H54 (cell line): ENCODE results near the gene SDSL.

Source experiments
- DNase-seq: peaks from one replicate; pipeline ENCODE4 v3.0.0; 2011; ENCODE audit warnings: low spot score, mixed read lengths; ENCODE audit not compliant: insufficient read length
- FAIRE-seq: peaks from 3 replicates; lab custom pipeline; 2011; peaks lifted over from hg19 to GRCh38; lab: Jason Lieb, UNC
- POLR2A ChIP-seq: IDR thresholded peaks from 2 replicates; pipeline ENCODE4 v1.6.1; 2011; ENCODE audit warnings: low read depth, mild to moderate bottlenecking, low read length

SDSL gene

DNA sequence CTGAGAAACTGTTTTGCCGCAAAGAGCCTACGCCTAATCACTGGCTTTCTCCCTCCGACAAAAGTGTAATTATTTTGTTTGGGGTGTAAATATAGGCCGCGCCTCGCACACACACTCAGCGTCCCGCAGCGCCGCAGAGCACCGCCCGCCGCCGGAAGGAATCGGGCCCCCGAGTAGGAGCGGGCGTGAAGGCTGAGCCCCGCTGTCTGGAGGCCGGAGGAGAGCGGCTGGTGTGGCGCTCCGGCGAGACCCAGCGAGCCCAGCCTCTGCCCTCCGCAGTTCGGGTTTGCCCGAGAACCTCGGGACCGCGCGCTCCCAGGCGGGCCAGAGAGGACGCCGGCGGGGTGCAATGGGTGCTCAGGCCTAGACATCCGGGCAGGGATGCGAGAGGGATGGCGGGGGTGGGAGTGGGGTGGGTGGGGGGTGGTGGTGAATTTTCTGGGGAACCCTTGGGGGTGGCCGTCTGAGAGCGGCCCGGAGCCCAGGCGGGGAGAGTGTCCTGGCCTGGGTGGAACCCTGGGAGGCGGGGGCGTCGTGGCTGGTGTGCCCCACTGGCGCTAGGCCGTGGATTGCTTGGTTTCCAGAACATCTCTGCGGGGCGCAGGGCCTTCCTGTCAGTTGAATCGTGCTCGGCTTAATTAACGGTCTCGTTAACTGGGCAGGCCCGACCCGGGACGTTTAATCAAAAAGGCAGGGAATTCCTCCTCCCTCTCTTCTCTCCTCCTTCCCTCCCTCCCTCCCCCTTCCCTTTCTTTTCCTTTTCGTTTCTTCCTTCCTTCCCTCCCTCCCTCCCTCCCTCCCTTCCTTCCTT lies 54.2 kb downstream of the SDSL start:
- FAIRE-seq (no peak), DNase-seq (no peak)
- TF ChIP-seq POLR2A = no peak

DNA sequence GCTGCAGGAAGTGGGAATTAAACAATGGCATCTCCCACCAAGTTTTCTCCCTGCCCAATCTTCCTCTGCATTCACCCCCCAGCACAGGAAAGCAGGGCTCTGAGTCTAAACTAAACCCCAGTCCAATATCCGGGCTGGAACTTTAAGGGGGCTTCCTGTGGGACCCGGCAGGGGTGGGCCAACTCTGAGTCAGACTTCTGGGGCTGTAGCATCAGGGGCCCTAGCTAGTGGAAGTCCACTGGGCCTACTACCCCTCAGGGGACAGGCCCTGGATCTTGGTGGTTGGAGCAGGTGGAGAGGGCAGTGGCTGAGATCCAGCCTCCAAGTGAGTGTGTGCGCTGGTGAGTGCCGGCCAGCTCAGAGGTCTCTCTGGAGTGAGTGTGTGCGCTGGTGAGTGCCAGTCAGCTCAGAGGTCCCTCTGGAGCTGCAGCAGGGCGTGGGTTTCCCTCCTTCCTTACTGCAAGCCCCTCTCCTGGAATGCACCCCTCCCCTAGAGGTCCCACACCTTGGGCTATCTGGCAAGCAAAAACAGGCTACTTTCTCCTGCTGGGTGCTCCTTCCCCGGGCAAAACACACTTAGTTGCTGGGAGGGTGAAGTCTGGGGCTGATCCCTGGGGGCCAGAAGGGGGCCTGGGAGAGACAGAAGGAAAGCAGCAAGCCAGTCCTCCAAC lies 55.1 kb downstream of the SDSL start:
- no peak for TF ChIP-seq POLR2A
- no peak for FAIRE-seq
- DNase-seq = no peak

DNA sequence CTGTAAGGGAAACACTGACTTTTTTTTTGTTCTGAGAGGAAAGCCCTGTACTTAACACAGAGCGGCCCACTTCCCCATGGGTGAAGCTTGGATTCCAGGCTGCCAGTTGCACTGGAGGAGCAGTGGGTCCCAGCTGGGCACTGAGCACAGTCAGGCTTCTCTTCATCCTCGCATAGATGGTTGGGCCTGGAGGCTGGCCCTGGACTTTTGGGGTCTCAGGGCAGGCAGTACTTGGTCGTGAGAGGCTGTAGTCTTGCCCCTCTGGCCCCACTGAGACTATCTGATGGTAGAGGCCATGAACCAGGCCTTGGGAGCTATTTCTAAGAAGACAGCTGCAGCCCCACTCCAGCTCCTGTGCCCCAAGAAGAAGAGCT lies 55.6 kb downstream of the SDSL start:
- DNase-seq = no peak
- TF ChIP-seq POLR2A = no peak
- no peak for FAIRE-seq

DNA sequence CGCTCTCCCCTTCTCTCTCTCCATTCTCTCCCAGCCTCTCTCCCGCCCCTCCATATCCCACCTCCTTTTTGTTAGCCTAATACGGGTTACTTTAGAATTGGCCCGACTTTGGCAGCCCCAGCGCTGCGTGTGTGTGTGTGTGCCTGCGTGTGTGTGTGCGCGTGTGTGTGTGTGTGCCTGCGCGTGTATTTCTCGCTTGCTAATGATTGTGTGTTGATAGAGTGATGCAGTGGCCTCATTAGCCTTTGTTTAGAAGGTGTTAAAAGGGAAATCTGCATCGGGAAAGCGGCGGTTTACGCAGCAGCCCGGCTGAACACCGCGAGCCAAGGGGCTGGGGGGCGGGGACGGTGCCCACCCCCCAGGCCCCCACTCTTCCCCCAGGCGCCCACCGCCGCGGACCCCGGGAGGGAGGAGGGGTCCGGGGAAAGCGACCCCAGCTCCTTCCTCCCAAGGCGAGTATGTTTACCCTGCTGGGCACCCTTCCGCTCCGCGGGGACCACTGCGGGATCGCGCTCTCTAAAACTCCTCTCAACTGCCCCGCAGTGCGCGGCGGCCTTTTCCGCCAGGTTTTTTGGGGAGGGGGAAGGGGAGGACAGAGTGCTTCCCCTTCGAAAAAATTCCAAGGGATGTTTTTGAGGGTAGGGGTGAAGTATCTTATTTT lies 56.3 kb downstream of the SDSL start:
- no peak for FAIRE-seq
- DNase-seq = no peak
- no peak for TF ChIP-seq POLR2A

DNA sequence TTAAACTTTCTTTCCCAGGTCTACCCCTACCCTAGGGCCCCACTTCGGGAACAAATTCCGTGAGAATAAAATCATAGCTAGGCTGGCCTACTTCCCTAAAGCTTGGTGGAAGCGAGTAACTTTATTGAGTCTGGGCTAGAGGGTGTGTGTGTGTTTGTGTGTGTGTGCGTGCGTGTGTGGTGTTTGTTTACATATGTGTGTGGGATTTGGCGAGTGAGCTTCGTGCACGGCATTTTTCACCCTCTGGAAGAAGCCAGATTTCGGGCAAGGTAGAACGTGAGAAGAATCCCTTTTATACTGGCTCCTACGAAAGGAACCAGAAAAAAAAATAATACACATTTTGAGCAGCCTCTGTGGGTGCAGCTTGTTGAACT lies 57.0 kb downstream of the SDSL start:
- DNase-seq (no peak), FAIRE-seq (no peak)
- no peak for TF ChIP-seq POLR2A

DNA sequence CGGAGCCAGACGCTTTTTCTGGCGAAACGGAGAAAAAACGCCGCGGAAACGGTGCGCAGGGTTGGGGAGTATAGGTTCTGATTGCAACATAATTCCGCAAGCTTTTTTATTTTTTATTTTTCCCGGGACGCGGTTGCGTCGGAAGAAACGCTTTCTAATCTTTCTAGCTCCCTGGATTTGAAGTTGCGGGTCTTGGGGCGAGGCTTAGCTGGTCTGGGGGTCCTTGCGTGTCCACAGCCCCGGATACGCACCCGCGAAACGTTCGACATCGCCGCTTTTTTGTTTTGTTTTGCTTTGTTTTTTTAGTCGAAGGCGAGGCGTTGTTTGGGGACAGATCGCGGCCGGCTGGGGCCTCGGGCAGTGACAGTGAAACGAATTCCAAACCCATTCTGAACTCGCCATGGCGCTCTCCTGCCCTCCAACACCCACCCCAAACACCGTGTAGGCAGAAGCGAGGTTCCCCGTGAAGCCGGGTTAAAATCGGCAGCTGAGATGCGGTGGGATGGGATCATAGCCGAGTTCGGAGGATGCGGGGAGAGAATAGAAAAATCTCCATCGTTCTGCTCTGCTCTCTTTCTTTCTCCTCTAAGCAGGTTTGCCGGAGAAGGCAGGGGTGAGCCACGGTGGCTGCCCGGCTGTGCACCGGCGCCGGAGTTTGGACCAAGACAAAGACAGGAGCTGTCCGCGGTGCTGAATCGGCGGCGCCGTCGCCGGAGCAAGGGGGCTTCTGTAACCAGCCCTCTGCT lies 57.6 kb downstream of the SDSL start:
- FAIRE-seq = no peak

DNA sequence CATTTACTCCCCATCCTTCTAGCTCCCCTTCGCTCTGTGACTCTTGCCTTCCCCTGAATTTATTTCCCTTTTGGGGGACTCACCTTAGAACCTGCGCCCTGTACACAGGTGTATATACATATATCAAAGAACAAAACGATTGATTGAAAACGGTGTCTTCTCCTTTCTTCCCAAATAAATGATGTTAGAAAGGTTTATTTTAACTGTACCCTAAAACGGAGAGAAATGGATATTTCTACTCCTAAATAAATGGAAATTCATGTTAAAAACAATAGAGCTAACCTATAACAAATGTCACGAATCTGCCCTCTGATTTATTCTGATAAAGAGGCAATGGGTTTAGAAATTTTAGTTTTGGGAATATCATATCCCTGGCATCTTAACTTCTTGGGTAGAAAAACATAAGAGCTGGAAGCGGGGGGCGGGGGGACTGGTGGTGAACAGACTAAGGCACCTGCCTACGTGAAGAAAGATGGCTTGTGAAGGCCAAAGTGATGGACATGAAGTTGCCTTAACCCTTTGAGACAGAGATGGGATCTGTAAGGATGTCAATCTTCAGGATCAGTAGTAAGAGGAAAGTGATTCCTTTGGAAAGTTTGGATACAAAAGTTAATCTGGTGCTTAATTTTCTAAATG lies 58.3 kb downstream of the SDSL start:
- DNase-seq (no peak), FAIRE-seq (no peak)
- TF ChIP-seq POLR2A = no peak

More for the DNA sequence above, 57.6 kb downstream of the SDSL start:
- DNase-seq = no peak
- no peak for TF ChIP-seq POLR2A

DNA sequence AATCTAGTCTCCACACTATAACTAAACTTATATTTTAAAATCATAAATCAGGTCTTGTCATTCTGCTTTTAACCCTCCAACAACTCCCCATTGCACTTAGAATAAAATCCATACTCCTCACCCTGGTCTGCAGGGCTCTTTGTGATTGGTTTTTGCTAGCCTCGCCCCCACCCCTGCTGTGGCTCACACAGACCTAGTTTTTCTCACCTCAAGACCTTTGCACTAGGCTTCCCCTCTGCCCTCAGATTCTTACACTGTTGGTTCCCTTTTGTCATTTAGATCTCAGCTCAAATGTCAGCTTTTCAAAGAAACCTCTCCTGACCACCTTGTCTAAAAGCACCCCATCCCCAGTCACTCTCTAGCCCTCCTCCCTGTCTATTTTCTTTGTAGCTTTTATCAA lies 60.2 kb downstream of the SDSL start:
- FAIRE-seq (no peak), DNase-seq (no peak)
- no peak for TF ChIP-seq POLR2A

DNA sequence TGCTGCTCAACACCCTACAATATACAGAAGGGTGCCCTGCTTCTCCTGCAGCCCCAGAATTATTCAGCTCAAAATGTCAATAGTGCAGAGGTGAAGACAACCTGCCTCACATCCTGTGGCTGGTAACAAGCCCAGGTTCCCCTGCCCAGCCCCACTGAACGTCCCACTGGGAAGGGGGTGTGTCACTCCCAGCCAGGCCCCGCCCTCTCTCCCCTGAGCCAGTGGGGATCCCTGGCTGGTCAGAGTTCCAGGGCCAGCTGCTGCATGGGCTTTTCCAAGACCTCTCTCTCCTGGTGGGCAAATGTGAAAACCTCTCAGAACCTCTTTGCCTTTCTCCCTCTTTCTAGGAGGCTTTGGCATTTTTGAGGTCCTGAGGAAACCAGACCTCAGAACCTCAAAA lies 63.1 kb downstream of the SDSL start:
- FAIRE-seq (no peak), DNase-seq (no peak)
- no peak for TF ChIP-seq POLR2A

DNA sequence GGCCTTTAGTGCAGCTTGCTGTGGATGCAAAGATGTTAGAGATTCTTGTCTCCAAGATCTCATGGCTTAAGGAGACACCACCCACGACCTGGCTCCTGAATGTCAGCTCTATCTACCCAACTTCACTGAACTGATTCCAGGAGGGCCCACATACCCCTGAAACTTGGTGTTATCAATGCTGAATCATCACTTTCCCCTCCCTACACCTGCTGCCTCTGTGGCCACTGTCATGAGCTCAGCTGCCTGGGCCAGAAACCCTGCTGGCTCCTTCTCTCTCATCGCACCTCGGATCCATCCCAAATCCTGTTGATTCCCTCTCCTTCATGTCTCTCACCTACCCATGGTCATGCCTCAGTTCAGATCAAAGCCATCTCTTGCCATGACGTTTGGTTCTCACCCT lies 64.5 kb downstream of the SDSL start:
- FAIRE-seq = no peak
- no peak for DNase-seq

More for the DNA sequence above, 64.5 kb downstream of the SDSL start:
- TF ChIP-seq POLR2A = no peak
